NCI-H82 treated with DMSO at 0.1 percent for 48 hours (cell line): ENCODE data around the gene PRXL2C.
"Not testable (repeated sequence)": the region's sequence is repeated elsewhere in the genome, so short reads cannot be mapped to it uniquely, and the experiment has no call there.

Source experiments
- DNase-seq: peaks from one replicate; lab custom pipeline; 2025; ENCODE audit not compliant: unreplicated experiment; lab: John Stamatoyannopoulos, UW

PRXL2C gene, protein sequence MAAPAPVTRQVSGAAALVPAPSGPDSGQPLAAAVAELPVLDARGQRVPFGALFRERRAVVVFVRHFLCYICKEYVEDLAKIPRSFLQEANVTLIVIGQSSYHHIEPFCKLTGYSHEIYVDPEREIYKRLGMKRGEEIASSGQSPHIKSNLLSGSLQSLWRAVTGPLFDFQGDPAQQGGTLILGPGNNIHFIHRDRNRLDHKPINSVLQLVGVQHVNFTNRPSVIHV

DNA sequence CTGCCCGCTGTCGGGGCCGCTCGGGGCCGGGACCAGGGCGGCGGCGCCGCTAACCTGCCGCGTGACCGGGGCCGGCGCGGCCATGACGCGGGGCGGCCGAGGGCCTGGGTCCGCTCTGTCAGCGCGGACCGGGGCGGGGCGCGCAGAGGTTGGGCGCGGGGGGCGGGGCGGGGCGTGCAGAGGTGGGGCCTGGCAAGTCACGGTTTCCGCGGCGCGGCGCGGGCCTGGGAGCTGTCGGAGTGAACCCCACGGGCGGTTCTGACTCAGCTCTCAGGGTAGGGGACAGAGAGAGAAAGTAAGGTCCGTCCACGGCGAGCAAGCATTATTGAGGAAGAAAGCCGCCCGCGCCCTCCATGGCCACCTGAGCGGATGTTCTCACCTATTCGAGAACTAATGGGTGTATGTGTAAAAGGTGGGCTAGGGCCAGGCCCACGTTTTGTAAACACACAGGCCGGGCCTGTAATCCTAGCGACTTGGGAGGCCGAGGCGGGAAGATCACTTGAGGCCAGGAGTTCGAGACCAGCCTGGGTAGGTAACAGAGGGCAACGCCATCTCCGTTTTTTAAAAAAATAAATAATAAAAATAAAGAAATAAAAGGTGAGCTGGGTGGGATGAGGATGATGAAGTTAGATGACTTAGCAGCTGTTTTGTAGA, at the start of gene PRXL2C:
Gene PRXL2C (minus strand): TSS at position 120 of the 654 bp plus-strand sequence. CDS start 36 bp downstream, at position 84.
- DNase-seq = no peak

DNA sequence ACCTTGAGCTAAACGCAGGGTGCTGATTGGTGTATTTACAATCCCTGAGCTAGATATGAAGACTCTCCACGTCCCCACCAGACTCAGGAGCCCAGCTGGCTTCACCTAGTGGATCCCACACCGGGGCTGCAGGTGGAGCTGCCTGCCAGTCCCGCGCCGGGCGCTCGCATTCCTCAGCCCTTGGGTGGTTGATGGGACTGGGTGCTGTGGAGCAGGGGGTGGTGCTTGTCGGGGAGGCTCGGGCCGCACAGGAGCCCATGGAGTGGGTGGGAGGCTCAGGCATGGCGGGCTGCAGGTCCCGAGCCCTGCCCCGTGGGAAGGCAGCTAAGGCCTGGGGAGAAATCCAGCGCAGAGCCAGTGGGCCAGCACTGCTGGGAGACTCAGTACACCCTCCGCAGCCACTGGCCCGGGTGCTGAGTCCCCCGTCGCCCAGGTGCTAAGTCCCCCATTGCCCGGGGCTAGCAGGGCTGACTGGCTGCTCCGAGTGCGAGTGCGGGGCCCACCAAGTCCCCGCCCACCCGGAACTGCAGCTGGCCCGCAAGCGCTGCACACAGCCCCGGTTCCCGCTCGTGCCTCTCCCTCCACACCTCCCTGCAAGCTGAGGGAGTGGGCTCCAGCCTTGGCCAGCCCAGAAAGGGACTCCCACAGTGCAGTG, 45.7 kb upstream of the PRXL2C start:
- not testable (repeated sequence) for DNase-seq

DNA sequence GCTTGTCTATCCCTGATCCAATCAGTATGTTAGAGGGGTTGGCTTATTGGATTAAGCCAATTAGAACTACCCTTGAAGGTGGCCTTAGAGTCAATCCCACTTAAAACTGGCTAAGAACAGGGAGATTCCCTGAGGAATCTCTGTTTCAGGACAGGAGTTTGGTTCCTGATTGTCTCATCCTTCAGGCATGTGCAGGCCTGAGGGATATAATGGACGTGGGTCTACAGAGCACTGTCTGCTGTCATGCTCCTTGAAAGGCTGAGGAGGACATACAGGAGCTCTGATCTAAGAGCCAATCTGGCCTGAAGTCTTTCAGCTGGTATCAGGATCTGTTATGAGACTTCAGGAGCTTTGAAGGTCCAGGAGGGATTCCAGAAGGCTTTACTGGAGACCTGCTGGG, 36.2 kb upstream of the PRXL2C start:
- DNase-seq = no peak

DNA sequence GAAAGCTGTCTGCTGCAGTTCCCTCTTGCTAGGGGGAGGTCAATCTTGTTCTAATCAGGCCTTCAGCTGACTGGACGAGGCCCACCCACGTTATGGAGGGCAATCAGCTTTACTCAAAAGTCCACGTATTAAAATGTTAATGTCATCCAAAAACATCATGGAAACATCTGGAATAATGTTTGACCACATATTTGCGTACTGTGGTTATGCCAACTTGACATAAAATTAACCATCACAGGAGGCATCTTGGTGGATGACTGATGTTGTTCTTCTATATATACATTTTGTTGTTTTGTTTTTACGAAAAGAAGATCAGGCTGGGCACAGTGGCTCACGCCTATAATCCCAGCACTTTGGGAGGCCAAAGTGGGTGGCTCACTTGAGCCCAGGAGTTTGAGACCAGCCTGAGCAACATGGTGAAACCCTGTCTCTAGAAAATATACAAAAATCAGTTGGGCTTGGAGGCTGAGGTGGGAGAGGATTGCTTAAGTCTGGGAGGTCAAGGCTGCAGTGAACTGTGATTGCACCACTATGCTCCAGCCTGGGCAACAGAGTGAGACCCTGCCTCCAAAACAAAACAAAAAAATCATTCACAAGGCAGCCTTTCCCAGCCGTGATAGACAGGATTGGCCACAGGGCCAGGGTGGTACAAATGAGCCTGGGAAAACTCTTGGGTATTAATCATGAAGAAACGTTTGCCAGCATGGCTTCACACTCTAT, 33.8 kb upstream of the PRXL2C start:
- DNase-seq = no peak

DNA sequence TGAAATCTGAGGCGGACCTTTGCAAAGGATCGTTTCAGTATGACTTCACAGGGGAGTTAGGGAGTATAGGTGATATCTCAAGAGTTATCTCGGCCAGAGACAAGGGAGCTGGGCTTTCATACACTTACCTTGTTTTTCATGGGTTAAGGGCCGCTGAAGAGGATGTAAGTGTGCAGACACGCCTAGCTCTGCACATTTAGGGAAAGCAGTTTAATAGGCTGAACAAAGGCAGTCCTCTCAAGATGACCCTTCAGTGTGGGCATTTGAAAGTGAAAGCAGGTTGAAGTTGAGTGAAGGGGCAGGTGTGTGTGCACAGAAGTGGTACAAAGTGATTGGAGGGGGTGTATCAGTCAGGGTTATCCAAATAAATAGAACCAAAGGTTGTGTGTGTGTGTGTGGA, 33.1 kb upstream of the PRXL2C start:
- no peak for DNase-seq

DNA sequence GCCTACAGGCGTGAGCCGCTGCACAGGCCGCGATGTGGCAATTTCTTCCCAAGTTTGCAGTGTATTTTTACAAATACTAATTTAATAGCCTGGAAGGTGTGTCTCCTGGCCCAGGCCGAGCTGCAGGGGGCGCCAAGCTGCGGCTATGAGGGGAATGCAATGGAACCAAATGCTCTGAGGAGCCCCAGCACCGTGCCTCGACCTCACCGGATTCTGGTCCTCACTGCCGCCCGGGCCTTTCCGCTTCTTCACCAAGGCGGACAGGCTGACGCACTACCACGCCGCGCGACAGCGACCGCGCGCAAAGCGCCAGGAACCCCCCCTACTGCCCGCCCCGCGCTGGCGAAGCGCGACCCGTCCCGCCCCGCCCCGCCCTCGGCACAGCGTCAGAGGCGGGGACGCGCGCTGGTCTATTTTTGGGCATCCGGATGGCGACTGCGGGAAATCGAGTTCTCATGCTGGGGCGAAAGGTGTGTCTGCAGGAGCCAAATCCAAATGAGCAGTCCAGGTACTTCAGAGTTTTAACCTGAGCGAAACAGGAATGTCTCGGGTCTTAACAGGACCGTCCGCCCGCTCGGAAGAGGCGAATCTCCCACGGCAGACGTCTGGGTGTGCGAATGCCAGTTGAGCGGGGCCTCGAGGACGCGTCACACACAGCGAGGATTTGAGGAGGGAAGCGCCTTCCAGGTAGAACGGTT, 31.7 kb upstream of the PRXL2C start:
- DNase-seq = no peak

DNA sequence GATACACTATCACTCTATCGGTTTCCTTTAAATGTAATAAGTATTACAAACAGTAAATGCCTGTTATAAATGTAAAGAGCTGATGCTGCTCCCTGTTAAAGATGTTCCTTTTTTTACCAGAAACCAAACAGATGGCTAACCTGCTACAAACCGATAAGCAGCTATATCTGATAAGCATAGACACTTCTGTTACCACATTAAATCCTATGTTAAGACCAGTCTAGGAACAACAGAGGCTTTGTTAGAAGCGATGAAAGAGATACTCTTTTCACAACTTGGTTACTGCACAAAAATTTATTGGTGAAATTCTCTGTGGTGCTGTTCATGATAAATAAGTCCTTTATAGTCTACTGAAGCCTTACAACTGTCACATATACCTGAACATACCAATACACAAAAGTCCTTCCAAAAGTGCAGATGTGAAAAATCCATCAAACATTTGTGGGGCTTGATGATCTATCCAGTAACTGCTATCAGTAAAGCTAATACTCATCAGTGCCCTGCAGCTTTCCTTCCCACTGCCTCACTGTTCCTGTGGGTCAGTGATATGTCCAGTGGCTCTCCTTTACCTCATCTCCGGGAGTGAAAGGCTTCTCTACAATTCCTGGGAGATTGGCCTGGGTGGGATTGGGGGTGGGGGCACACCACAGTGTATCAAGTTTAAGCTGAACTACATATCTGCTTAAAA, 25.8 kb upstream of the PRXL2C start:
- peak; percentile 29 for DNase-seq

DNA sequence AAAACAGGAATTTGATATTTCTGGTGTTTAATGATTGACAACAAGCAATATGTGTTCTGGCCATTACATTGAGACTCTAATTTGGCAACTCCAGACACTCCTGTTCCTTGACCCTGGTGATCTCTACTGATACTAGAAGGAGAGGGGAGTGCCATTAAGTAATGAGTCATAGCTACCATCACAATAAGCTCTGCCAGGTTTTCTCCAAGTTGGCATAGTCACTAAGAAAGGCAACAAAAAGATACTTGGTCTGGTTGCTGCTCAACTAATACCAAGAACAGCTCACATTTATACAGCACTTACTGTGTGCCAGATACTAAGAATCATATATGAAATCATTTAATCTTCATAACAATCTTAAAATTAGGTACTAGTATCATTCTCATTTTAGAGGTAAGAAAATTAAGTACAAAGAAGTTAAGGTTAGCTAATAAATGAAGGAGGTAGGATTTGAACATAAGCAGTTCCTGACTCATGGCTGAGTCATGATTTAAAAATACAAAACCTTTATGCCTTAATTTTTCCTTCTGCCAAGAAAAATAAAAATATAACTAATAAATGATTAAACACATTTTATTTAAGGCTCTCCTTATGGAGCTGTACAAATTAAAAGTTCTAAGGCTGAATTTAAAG, 19.9 kb upstream of the PRXL2C start:
- DNase-seq = no peak

DNA sequence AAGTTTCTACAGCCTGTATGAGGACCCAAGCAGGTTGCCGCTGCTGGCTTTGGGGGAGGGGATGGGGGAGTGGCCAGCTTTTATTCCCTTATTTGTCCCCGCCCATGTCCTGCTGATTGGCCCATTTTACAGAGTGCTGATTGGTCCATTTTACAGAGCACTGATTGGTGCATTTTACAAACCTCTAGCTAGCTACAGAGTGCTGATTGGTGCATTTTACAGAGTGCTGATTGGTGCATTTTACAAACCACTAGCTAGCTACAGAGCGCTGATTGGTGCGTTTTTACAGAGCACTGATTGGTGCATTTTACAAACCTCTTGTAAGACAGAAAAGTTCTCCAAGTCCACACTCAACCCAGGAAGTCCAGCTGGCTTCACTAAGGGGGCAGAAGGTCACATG, 18.7 kb upstream of the PRXL2C start:
- DNase-seq = not testable (repeated sequence)

DNA sequence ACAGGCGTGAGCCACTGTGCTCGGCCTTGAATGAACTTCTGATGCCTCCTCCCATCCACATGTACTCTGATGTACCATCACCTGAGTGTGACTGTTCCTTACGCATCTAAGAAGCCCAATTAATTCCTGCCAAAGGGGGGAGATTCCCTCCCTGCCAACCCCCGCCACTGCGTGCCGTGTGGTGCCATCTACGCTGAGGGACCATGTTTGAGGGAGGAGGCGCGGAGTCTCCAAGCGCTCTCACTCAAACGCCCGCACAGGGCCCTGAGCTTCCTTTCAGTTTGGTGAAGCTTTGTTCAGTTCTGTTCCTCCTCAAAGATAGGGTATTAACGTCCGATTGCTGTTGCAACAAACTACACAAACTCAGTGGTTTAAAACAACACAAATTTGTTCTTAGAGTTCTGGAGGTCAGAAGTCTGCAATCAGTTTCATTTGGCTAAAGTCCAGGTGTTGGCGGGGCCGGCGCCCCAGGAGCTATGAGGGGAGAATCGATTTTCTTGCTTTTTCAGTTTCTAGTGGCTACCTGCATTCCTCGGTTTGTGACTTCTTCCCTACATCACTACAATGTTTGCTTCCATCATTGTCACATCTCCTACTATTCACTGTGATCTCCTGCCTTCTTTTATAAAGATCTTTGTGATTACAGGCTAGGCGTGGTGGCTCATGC, 13.9 kb upstream of the PRXL2C start:
- DNase-seq = no peak

DNA sequence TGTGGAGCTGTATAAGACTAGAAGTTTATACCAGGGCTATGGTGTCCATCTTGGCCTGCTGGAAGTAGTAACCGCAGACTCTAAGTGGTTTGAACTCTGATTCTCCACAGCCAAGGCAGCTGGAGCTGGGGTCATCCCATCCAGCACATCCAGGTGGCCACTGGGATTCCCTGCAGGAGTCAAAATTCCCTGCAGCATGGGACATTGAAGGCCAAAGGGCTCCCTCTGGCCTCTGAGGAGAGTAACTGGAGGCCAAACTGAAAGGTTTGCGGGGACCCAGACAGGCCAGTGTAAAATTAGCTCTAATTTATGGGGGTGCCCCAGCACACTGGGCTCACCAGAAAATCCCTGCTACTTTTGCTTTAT, 12.2 kb upstream of the PRXL2C start:
- no peak for DNase-seq

DNA sequence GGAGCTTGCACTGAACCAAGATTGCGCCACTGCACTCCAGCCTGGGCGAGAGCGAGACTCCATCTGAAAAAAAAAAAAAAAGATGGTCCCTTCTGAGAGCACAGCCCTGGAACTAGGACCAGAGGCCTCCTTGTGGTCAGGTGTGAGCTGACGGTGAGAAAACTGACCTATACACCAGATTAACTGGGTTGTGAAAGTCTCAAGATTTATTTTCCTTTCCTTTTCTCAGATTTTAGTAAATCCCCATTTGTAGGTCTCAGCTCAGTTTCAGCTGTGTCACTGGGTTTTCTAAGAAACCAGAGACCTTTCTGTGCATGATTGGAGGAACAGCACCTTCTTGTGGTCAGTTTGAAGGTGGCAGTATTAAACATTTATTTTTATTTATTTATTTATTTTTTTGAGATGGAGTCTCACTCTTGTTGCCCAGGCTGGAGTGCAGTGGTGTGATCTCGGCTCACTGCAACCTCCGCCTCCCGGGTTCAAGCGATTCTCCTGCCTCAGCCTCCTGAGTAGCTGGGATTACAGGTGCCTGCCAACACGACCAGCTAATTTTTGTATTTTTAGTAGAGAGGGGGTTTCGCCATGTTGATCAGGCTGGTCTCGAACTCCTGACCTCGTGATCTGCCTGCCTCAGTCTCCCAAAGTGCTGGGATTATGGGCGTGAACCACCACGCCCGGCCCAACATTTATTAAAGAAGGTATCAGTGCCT, 11.7 kb upstream of the PRXL2C start:
- DNase-seq = not testable (repeated sequence)

DNA sequence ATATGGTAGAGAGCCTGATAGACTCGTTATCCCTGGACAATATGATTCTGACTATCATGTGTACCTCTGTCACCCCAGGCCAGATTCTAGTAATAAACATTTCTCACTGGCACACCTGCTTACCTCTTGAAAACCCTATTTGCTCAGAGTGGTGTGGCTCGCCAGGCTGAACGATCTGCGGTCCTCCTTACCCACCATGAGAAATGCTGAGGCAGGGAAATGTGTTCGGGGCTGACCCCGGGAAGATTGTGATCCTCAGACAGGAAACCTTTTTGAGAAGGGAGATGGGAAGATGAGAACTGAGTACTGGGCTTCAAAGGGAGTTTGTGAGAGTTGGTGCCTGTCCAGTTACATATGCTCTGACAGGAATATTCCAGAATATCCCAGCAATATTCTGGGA, 10.7 kb upstream of the PRXL2C start:
- no peak for DNase-seq

DNA sequence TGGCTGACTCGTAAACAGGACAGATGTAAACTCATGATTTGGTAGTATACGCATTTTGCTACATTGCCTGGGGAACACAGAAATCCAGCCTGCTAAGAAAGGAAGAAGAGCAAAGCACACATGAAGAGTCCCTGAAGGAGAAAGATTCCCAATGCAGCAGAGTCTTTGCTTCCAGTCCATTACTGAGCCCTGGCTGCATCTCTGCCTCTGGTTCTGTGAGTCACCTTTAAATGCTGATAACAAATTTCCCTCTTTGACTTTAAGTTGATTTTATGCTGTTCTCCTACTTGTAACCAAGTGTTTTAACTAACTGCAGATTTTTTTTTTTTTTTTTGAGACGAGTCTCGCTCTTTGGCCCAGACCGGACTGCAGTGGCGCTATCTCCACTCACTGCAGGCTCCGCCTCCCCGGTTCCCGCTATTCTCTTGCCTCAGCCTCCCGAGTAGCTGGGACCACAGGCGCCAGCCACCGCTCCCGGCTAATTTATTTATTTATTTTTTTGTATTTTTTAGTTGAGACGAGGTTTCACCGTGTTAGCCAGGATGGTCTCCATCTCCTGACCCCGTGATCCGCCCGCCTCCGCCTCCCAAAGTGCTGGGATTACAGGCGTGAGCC, 8.5 kb upstream of the PRXL2C start:
- DNase-seq = no peak

DNA sequence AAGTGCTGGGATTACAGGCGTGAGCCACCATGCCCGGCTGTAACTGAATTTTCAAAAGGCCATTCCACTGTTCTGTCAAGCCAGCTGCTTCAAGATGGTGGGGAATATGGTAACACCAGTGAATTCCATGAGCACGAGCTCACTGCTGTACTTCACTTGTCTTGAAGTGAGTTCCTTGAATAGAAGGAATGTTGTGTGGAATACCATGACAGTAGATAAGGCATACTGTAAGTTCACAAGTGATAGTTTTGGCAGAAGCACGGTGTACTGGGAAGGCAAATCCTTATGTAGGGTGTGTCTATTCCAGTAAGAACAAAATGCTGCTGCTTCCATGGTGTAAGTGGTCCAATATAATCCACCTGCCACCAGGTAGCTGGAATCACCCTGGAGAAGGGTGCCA, 6.6 kb upstream of the PRXL2C start:
- DNase-seq = no peak

DNA sequence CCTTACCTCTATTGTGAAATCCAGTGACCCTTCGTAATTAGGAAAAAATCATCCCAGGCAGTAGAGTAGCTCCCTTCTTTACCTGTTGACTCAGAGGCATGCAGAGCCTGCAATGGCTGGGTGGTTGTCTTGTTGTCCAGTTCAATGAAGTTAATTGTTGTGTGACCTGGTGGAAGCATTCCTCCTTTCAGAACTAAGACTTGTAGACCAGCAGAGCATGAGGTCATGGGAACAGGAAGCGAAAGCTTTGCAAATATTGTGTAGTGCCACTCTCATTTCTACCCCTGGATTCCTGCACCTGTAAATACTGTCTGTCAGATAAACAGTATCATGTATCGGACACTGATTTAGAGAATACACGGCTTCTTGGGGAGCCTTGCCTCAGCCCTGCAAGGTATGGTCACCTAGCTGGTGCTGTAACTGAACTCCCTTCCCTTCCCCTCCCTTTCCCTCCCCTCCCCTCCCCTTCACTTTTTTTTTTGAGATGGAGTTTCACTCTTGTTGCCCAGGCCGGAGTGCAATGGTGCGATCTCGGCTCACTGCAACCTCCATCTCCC, 5.7 kb upstream of the PRXL2C start:
- no peak for DNase-seq

DNA sequence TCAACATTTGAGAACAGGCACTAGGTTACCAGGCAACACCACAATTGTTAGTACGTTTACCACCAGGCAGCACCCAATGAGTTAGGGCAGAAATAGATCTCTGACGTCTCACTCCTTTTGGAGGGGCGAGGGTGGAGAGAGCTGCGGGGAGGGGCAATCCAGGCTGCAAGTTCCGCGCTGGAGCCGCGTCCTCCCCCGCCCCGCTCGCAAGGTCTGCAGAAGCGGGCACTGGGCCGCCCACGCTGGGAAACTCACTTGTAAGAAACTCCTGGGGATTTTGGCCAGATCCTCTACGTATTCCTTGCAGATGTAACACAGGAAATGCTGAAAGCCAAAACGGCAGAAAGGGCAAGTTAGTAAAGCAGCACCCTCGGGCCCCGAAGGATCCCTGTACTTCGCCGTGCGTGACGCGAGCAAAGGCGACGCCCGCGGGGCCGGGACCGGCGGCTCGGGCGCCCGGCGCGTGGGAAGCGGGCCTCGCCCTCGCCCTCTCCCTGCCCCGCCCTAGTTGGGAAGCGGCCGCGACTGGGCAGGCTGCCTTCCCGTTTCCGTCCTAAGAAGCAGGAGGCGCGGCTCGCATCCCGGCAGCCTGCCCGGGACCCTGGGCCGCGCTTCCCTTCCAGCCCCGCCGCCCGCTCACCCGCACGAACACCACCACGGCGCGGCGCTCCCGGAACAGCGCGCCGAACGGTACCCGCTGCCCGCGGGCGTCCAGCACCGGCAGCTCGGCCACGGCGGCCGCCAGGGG, 493 bp downstream of the PRXL2C start:
- DNase-seq = no peak

DNA sequence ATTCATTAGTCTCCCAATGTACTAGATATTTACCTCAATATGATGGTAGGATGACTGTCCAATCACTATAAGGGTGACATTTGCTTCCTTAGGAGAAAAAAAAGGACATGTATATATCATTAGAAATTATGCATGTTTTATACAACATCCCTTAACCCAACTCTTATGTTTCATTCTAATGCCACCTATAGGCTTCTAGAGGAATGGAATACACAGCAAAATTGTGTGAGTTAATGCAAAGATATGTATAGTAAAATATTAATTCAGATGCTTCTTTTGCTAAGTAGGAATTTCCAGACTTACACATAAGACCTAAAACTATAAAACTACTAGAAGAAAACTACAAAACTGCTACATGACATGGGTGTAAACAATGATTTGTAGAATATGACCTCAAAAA, 3.5 kb downstream of the PRXL2C start:
- DNase-seq = no peak
